Measurements from ENCODE around the gene FRMD4A.

Gene FRMD4A

GRCh38 chr10:13681960-13682359 lies 648.8 kb downstream of the FRMD4A start:
- no peak for DNase-seq

- no peak for DNase-seq
Measured at GRCh38 chr10:13681528-13681927, 649.2 kb downstream of the FRMD4A start.

- DNase-seq, result no peak
Measured at GRCh38 chr10:13681095-13681494, 649.6 kb downstream of the FRMD4A start.

GRCh38 chr10:13678101-13678843 lies 652.5 kb downstream of the FRMD4A start:
- no peak for DNase-seq

- DNase-seq, result no peak
Measured at GRCh38 chr10:13674645-13675588, 655.8 kb downstream of the FRMD4A start.

GRCh38 chr10:13673156-13673555 lies 657.6 kb downstream of the FRMD4A start:
- no peak for DNase-seq

GRCh38 chr10:13672548-13672947 lies 658.2 kb downstream of the FRMD4A start:
- DNase-seq, result no peak

- DNase-seq, result no peak
Measured at GRCh38 chr10:13671904-13672303, 658.8 kb downstream of the FRMD4A start.

- no peak for DNase-seq
Measured at GRCh38 chr10:13670311-13670710, 660.4 kb downstream of the FRMD4A start.

- no peak for DNase-seq
Measured at GRCh38 chr10:13669901-13670300, 660.8 kb downstream of the FRMD4A start.

GRCh38 chr10:13669182-13669855 lies 661.4 kb downstream of the FRMD4A start:
- DNase-seq, result no peak

GRCh38 chr10:13668126-13668525 lies 662.6 kb downstream of the FRMD4A start:
- DNase-seq, result no peak

GRCh38 chr10:13665516-13666262 lies 665.0 kb downstream of the FRMD4A start:
- DNase-seq, result no peak

- DNase-seq, result no peak
Measured at GRCh38 chr10:13661256-13661655, 669.5 kb downstream of the FRMD4A start.

- DNase-seq, result no peak
Measured at GRCh38 chr10:13660551-13660920, 670.2 kb downstream of the FRMD4A start.

- DNase-seq, result peak; percentile 55
Measured at GRCh38 chr10:13659887-13660550, 670.7 kb downstream of the FRMD4A start.

- no peak for DNase-seq
Measured at GRCh38 chr10:13658871-13659685, 671.6 kb downstream of the FRMD4A start.

GRCh38 chr10:13658264-13658663 lies 672.5 kb downstream of the FRMD4A start:
- no peak for DNase-seq

- DNase-seq, result no peak
Measured at GRCh38 chr10:13657101-13657680, 673.5 kb downstream of the FRMD4A start.

GRCh38 chr10:13656337-13657100 lies 674.2 kb downstream of the FRMD4A start:
- no peak for DNase-seq
